SIG-M5 (cell line): Measurements from ENCODE around the gene CPNE9.
"Not testable (repeated sequence)": the region's sequence is repeated elsewhere in the genome, so short reads cannot be mapped to it uniquely, and the experiment has no call there.

ENCODE experiments used
- DNase-seq: peaks from one replicate; lab custom pipeline; 2025; lab: John Stamatoyannopoulos, UW

Gene CPNE9

GRCh38 chr3:9746330-9746729, 42.7 kb downstream of the CPNE9 start:
- no peak for DNase-seq

- DNase-seq: no peak
Observed at GRCh38 chr3:9747267-9747666, 43.6 kb downstream of the CPNE9 start.

- no peak for DNase-seq
Observed at GRCh38 chr3:9748031-9748430, 44.4 kb downstream of the CPNE9 start.

- no peak for DNase-seq
Observed at GRCh38 chr3:9749296-9749644, 45.6 kb downstream of the CPNE9 start.

GRCh38 chr3:9749645-9750555, 46.3 kb downstream of the CPNE9 start, which contains the start of gene OGG1:
Gene OGG1 (plus strand): TSS chr3:9749952. CDS start chr3:9750287, 335 bp downstream.
- peak; percentile 95 for DNase-seq

GRCh38 chr3:9750556-9751411, 47.2 kb downstream of the CPNE9 start:
- DNase-seq: no peak

GRCh38 chr3:9754678-9755077, 51.0 kb downstream of the CPNE9 start:
- DNase-seq: no peak

- DNase-seq: no peak
Observed at GRCh38 chr3:9757427-9757826, 53.8 kb downstream of the CPNE9 start.

GRCh38 chr3:9760779-9761505, 57.3 kb downstream of the CPNE9 start:
- no peak for DNase-seq

- DNase-seq: no peak
Observed at GRCh38 chr3:9761919-9762318, 58.3 kb downstream of the CPNE9 start.

- DNase-seq: no peak
Observed at GRCh38 chr3:9762871-9763270, 59.2 kb downstream of the CPNE9 start.

GRCh38 chr3:9765865-9766264, 62.2 kb downstream of the CPNE9 start:
- no peak for DNase-seq

- no peak for DNase-seq
Observed at GRCh38 chr3:9767418-9767817, 63.8 kb downstream of the CPNE9 start.

- no peak for DNase-seq
Observed at GRCh38 chr3:9768141-9768775, 64.6 kb downstream of the CPNE9 start.

GRCh38 chr3:9769012-9769411, 65.4 kb downstream of the CPNE9 start:
- no peak for DNase-seq

- DNase-seq: no peak
Observed at GRCh38 chr3:9769426-9770275, 66.0 kb downstream of the CPNE9 start, which contains the start of gene CAMK1. Gene CAMK1 (minus strand): TSS chr3:9769947. CDS start chr3:9767749, 2,198 bp downstream.

- DNase-seq: no peak
Observed at GRCh38 chr3:9770276-9770812, 66.7 kb downstream of the CPNE9 start.

- not testable (repeated sequence) for DNase-seq
Observed at GRCh38 chr3:9771007-9771406, 67.4 kb downstream of the CPNE9 start.

GRCh38 chr3:9776896-9777693, 73.5 kb downstream of the CPNE9 start:
- no peak for DNase-seq

GRCh38 chr3:9777694-9778021, 74.0 kb downstream of the CPNE9 start:
- DNase-seq: no peak
